Ovary (tissue), 9 donors: ENCODE results near the gene ATP1A3. TPM values are rescaled to one million over a fixed set of nuclear protein-coding genes. Genes with fewer than 3 reads are reported as not detected.

Experiments used
- DNase-seq, 5 donors: peaks; one replicate each; pipeline ENCODE4 v3.0.0-alpha.2; 2019 to 2020
- H3K27ac ChIP-seq, 2 donors: fragments of 200-600 bp; one replicate each; pipeline versions ENCODE4 v1.5.1 to v1.8.0; 2019 to 2022
- H3K27me3 ChIP-seq: fragments of 200-600 bp; one replicate; pipeline ENCODE4 v1.8.0; 2022
- H3K36me3 ChIP-seq: fragments of 200-600 bp; sonication (generic); one replicate; pipeline ENCODE4 v1.5.1; 2019
- H3K4me1 ChIP-seq: one replicate; pipeline ENCODE4 v1.8.1; 2013; ENCODE audit warnings: mild to moderate bottlenecking, moderate library complexity; ENCODE audit not compliant: insufficient read depth
- H3K4me3 ChIP-seq: fragments of 200-600 bp; sonication (generic); one replicate; pipeline ENCODE4 v1.5.1; 2017
- H3K9me3 ChIP-seq, 2 donors: fragments of 200-600 bp in 1 of 2; sonication (generic) in 1 of 2; one replicate each; pipeline versions ENCODE4 v1.5.1 to v1.8.1; 2013 to 2019; ENCODE audit warnings: mild to moderate bottlenecking in 1 of 2, moderate library complexity in 1 of 2
- CTCF ChIP-seq, 3 donors: fragments of 450-650 bp in 2 of 3; fragments of 200-600 bp in 1 of 3; IDR thresholded peaks; one replicate each; pipeline versions ENCODE4 v1.5.1 to v1.8.0; 2016 to 2022; ENCODE audit warnings: antibody characterized with exemption in 3 of 3, mild to moderate bottlenecking in 1 of 3
- EP300 ChIP-seq: sonication (generic); formaldehyde crosslinking; IDR thresholded peaks from one replicate; pipeline ENCODE4 v1.6.1; 2017; ENCODE audit warnings: antibody characterized with exemption
- POLR2A ChIP-seq: fragments of 450-650 bp; IDR thresholded peaks from one replicate; pipeline ENCODE4 v1.6.1; 2017; ENCODE audit warnings: antibody characterized with exemption, mild to moderate bottlenecking, moderate library complexity
- WGBS, 3 donors: extraction: QIAGEN DNeasy Blood & Tissue Kit in 1 of 3; methylation state at CpG; one replicate each; pipeline versions ENCODE4 v1.1.5 to v1.1.7; 2013 to 2017; 5-methylcytosine and 5-hydroxymethylcytosine counted together
- intact Hi-C, 4 donors: fragments of 100-400 bp; cut with DNase I; formaldehyde crosslinking; loops; one replicate each; pipeline versions ENCODE4 v1.11.0 to v1.15.1; 2022 to 2023
- polyA plus RNA-seq, 2 donors: library from polyadenylated mRNA; stranded (reverse); fragments of 200-250 nt in 1 of 2; fragments of 350-450 nt in 1 of 2; fragmentation: Illumina TruSeq in 1 of 2; extraction: RNeasy Lipid Tissue Mini Kit (QIAGEN cat#74804) in 1 of 2; gene quantifications; one replicate each; pipeline ENCODE4 v1.2.3, GENCODE V29; 2013 to 2014
- total RNA-seq, 7 donors: library from RNA; depleted of rRNA in 2 of 7; stranded (reverse); fragments of >200 nt in 2 of 7; fragmentation: NEBNext Ultra II Directional in 3 of 7; extraction: Animal tissue kit (Norgen Biotek cat#: 25700) in 3 of 7; gene quantifications; one replicate each; pipeline versions ENCODE4 v1.1.0 to v1.2.4, GENCODE V29; 2016 to 2023
- donor health status: DM: no; HTN: no; CAD: no; lungs with moderate emphysema.
- donor health status: DM: no; HTN: no; CAD: no.
- donor health status: Bipolar disorder and iron deficiency.
- donor health status: DM: yes; HTN: yes; CAD: no.
- donor health status: DM: no; HTN: no; CAD: no.
- donor health status: DM: yes; HTN: yes; CAD: no.

Gene ATP1A3
- total and polyA plus RNA-seq, 9 donors = 0.02 to 0.33 (median 0.32) TPM; not detected in 6

GRCh38 chr19:41947091-41947490, 46.9 kb downstream of the ATP1A3 start:
- no peak overlapping the region for H3K27ac ChIP-seq
- no peaks in the 10 kb centered on the region for H3K4me1 ChIP-seq
- H3K9me3 ChIP-seq = no peaks in the 10 kb centered on the region
- 83 to 91% (median 86%) methylated on average over 3 of the region's 3 CpGs for WGBS, 3 donors
- intact Hi-C loops = no loop called here
- no peak for TF ChIP-seq EP300
- no peak for TF ChIP-seq CTCF (IDR thresholded peaks at IDR 0.05)
- no peak for TF ChIP-seq POLR2A
- no peaks in the 10 kb centered on the region for H3K27me3 ChIP-seq
- no peaks in the 10 kb centered on the region for H3K36me3 ChIP-seq
- H3K4me3 ChIP-seq = no peak overlapping the region
- no peak for DNase-seq

GRCh38 chr19:41945135-41945766, 48.8 kb downstream of the ATP1A3 start:
- H3K27me3 ChIP-seq = no peaks in the 10 kb centered on the region
- 81 to 92% (median 90%) methylated on average over 8 of the region's 8 CpGs for WGBS, 3 donors
- H3K27ac ChIP-seq = no peak overlapping the region
- peaks cover 4% of the 10 kb centered on the region for H3K4me1 ChIP-seq
- DNase-seq = no peak
- H3K4me3 ChIP-seq = no peak overlapping the region
- H3K9me3 ChIP-seq = no peaks in the 10 kb centered on the region
- H3K36me3 ChIP-seq = no peaks in the 10 kb centered on the region
- intact Hi-C loops = no loop called here
- no peak for TF ChIP-seq CTCF (IDR thresholded peaks at IDR 0.05)
- no peak for TF ChIP-seq EP300
- no peak for TF ChIP-seq POLR2A

- no peak for DNase-seq
- H3K4me1 ChIP-seq = peaks cover 4% of the 10 kb centered on the region
- no peak overlapping the region for H3K4me3 ChIP-seq
- H3K27me3 ChIP-seq = no peaks in the 10 kb centered on the region
- H3K36me3 ChIP-seq = no peaks in the 10 kb centered on the region
- H3K27ac ChIP-seq = no peak overlapping the region
- TF ChIP-seq CTCF (IDR thresholded peaks at IDR 0.05) (no peak), EP300 (no peak), POLR2A (no peak)
- WGBS, 3 donors = 55 to 70% (median 61%) methylated on average over 2 of the region's 2 CpGs
- intact Hi-C loops = no loop called here
- no peaks in the 10 kb centered on the region for H3K9me3 ChIP-seq
These were observed 49.7 kb downstream of the ATP1A3 start for GRCh38 chr19:41944336-41944735.

- no peak for DNase-seq
- H3K9me3 ChIP-seq = no peaks in the 10 kb centered on the region
- WGBS, 3 donors = 81 to 90% (median 88%) methylated on average over 9 of the region's 9 CpGs
- H3K4me1 ChIP-seq = peaks cover 4% of the 10 kb centered on the region
- no peak overlapping the region for H3K4me3 ChIP-seq
- intact Hi-C loops = no loop called here
- TF ChIP-seq EP300 = no peak
- no peak for TF ChIP-seq CTCF (IDR thresholded peaks at IDR 0.05)
- no peak for TF ChIP-seq POLR2A
- H3K36me3 ChIP-seq = no peaks in the 10 kb centered on the region
- H3K27ac ChIP-seq = no peak overlapping the region
- H3K27me3 ChIP-seq = no peaks in the 10 kb centered on the region
These were observed 52.4 kb downstream of the ATP1A3 start for GRCh38 chr19:41941410-41942202.
